Measurements from ENCODE around the gene ENOX1.
A peak's percentile ranks its signal among the peaks of the same experiment; 100 is the strongest.

The ENOX1 gene

GRCh38 chr13:43304945-43305344 lies 481.8 kb downstream of the ENOX1 start:
- peak; percentile 21; the same call in 1 of the 2 replicates for TF ChIP-seq CTCF (IDR thresholded peaks at IDR 0.05; ENCODE audit: control insufficient read depth, extremely low read depth, insufficient read depth)
- DNase-seq (ENCODE audit: low read depth): no peak
- H3K4me3 ChIP-seq (ENCODE audit: low read depth, low read length): no peak overlapping the region

DNA sequence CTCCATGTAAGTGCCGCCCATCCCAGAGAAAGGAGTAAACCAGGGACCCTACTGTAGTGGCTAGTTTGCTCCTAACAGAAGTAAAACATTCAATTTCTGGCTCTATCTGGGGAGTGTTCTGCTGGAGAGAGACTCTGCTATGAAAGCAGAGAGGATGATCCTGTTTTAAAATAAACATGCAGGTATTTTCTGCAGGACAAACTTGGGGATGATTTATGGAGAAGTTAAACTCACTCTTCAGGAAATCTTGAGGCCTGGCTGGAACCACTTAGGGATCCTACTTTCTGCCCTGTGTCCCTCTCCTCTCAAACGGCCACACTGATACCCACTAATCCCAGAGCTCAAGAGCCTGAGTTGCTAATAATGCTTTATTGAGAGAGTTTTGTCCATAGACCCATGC lies 482.3 kb downstream of the ENOX1 start:
- no peak overlapping the region for H3K4me3 ChIP-seq (ENCODE audit: low read depth, low read length)
- TF ChIP-seq CTCF (IDR thresholded peaks at IDR 0.05; ENCODE audit: control insufficient read depth, extremely low read depth, insufficient read depth): no peak
- DNase-seq (ENCODE audit: low read depth): peak; percentile 23

DNA sequence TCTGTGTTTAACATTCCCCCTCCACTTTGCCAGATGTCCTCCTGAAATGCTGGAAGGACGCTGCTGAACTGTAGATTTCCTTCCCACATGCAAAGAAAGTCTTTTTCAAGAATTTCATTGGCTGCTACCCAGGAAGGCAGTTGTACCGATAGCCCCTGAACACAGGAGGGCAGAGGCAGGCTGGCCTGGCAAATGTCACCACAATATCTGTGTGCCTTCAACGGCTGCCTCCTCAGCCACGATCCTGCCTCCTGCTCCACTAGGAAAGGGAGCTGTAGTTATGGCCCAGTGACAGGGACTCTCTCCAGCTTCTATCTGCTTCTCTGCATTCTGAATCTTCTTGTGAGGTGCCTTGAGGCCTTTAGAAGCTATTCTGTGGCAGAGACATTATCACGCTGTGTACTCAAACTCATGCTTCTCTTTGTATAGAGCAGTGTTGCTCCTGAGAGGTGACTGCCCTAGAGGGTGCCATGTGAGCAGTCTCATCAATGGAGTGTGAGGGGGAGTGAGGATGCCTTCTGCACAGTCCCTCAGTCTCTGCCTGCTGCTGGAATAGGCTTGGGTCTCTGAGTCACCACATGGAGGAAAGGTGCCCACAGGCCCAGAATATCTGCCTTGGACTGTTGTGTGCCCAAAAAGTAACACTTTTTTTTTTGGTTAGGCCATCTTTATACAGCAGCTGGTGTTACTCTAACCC lies 483.6 kb downstream of the ENOX1 start:
- peak; percentile 66 for TF ChIP-seq CTCF (IDR thresholded peaks at IDR 0.05; ENCODE audit: control insufficient read depth, extremely low read depth, insufficient read depth)
- H3K4me3 ChIP-seq (ENCODE audit: low read depth, low read length): no peak overlapping the region
- DNase-seq (ENCODE audit: low read depth): peak; percentile 59

DNA sequence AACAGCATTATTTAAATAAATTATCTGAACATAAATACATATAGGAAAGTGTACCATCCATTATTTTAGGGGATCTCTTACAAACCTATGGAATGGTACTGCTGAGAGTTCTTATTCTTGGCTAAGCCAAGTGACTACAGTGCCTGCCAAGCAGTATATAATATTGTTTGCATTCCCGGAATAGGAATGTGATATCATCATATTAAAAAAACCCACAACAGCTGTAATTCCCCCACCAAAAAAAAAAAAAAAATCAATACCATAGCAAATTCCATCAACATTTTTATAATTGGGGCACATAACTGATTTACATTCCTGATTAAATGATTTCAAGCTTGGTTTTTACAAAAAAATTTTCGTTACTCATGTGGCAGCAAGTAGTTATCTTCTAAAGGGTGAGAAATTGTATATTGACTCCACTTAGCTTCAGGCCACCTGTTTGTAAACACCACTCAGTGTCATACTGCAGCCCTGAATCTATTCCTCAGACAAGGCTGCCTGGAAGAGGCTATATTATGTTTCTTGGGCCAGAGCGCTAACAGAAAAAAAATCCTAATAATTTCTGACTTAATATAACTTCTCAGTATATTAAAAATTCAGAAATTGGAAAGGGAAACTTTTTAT lies 485.3 kb downstream of the ENOX1 start:
- H3K4me3 ChIP-seq (ENCODE audit: low read depth, low read length): no peak overlapping the region
- DNase-seq (ENCODE audit: low read depth): peak; percentile 23
- TF ChIP-seq CTCF (IDR thresholded peaks at IDR 0.05; ENCODE audit: control insufficient read depth, extremely low read depth, insufficient read depth): no peak

DNA sequence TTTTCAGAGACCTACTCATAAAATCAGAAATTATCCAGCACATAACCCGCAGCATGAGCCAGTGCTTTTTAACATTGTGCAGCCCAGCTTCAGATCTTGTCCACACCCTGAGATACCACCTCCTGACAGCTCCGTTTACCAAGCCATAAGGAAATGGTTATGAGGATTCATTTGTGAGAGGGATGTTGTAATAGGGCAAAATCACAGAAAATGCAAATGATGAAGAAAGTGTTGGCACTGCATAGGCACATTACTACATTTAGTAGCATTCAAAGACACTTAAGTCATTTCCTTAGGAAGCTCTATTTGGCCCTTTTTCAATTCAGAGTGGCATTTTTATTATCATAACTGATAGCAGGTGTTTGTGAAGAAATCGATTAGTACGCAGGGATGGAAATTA lies 485.9 kb downstream of the ENOX1 start:
- no peak overlapping the region for H3K4me3 ChIP-seq (ENCODE audit: low read depth, low read length)
- no peak for DNase-seq (ENCODE audit: low read depth)
- TF ChIP-seq CTCF (IDR thresholded peaks at IDR 0.05; ENCODE audit: control insufficient read depth, extremely low read depth, insufficient read depth): no peak

GRCh38 chr13:43299374-43299773 lies 487.4 kb downstream of the ENOX1 start:
- no peak for DNase-seq (ENCODE audit: low read depth)
- no peak overlapping the region for H3K4me3 ChIP-seq (ENCODE audit: low read depth, low read length)
- TF ChIP-seq CTCF (IDR thresholded peaks at IDR 0.05; ENCODE audit: control insufficient read depth, extremely low read depth, insufficient read depth): no peak

DNA sequence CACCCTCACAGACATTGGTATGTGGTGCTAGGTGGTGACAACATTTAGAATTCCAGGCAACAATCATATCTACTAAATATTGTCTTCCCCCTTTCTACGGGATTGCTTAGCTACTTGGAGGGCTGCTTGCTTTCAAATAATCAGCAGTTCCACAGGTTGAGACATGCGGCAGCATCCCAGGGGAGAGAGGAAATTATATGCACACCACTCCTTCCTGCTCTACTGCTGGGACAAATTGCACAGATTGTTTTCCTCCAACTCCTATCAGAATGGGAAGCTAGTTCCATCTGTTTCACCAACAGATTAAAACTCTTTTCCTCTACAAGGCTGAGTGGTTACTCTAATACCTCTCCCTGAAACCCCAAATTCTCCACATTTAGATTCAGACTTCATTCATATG lies 488.0 kb downstream of the ENOX1 start:
- no peak for DNase-seq (ENCODE audit: low read depth)
- H3K4me3 ChIP-seq (ENCODE audit: low read depth, low read length): no peak overlapping the region
- no peak for TF ChIP-seq CTCF (IDR thresholded peaks at IDR 0.05; ENCODE audit: control insufficient read depth, extremely low read depth, insufficient read depth)
